Neural cell (in vitro differentiated cells): Measurements from ENCODE around the gene CALHM2.

Experiments used
- EP300 ChIP-seq: fragments of 450-650 bp; conservative IDR thresholded peaks from 2 replicates; pipeline ENCODE4 v1.6.1; 2014; ENCODE audit warnings: antibody characterized with exemption, mild to moderate bottlenecking, moderate library complexity; ENCODE audit not compliant: poor library complexity, severe bottlenecking
- EZH2 ChIP-seq: fragments of 200-600, 300-800 bp; shearing (Covaris generic), sonication (generic); IDR thresholded peaks from 2 replicates; pipeline ENCODE4 v1.6.1; 2014; ENCODE audit warnings: antibody characterized with exemption, low read length, borderline replicate concordance, mild to moderate bottlenecking; ENCODE audit not compliant: insufficient read depth, poor library complexity, severe bottlenecking
- MXI1 ChIP-seq: fragments of 450-650 bp; conservative IDR thresholded peaks from 2 replicates; pipeline ENCODE4 v1.6.1; 2014; ENCODE audit warnings: antibody characterized with exemption, mild to moderate bottlenecking; ENCODE audit not compliant: poor library complexity, severe bottlenecking
- POLR2AphosphoS5 ChIP-seq: IDR thresholded peaks from 2 replicates; pipeline ENCODE4 v1.6.1; 2012
- RAD21 ChIP-seq: fragments of 450-650 bp; conservative IDR thresholded peaks from 2 replicates; pipeline ENCODE4 v1.6.1; 2014; ENCODE audit warnings: antibody characterized with exemption, mild to moderate bottlenecking, moderate library complexity
- REST ChIP-seq: IDR thresholded peaks from 2 replicates; pipeline ENCODE4 v1.6.1; 2012; ENCODE audit warnings: borderline replicate concordance
- SMC3 ChIP-seq: fragments of 450-650 bp; conservative IDR thresholded peaks from 2 replicates; pipeline ENCODE4 v1.6.1; 2014; ENCODE audit warnings: antibody characterized with exemption, mild to moderate bottlenecking, moderate library complexity; ENCODE audit not compliant: poor library complexity
- TAF1 ChIP-seq: IDR thresholded peaks from 2 replicates; pipeline ENCODE4 v1.6.1; 2012; ENCODE audit warnings: low read depth
- TF ChIP-seq, protein P1 (sequence below): fragments of 450-650 bp; IDR thresholded peaks from 2 replicates; pipeline ENCODE4 v1.5.1; 2014; ENCODE audit warnings: antibody characterized with exemption, mild to moderate bottlenecking, moderate library complexity; ENCODE audit not compliant: poor library complexity, severe bottlenecking

- TF ChIP-seq POLR2AphosphoS5 (no peak), REST (no peak), RAD21 (no peak), TAF1 (no peak), MXI1 (no peak), EZH2 (no peak), EP300 (no peak), SMC3 (no peak)
- TF ChIP-seq, protein P1, sequence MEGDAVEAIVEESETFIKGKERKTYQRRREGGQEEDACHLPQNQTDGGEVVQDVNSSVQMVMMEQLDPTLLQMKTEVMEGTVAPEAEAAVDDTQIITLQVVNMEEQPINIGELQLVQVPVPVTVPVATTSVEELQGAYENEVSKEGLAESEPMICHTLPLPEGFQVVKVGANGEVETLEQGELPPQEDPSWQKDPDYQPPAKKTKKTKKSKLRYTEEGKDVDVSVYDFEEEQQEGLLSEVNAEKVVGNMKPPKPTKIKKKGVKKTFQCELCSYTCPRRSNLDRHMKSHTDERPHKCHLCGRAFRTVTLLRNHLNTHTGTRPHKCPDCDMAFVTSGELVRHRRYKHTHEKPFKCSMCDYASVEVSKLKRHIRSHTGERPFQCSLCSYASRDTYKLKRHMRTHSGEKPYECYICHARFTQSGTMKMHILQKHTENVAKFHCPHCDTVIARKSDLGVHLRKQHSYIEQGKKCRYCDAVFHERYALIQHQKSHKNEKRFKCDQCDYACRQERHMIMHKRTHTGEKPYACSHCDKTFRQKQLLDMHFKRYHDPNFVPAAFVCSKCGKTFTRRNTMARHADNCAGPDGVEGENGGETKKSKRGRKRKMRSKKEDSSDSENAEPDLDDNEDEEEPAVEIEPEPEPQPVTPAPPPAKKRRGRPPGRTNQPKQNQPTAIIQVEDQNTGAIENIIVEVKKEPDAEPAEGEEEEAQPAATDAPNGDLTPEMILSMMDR: no peak
These were observed 918 bp downstream of the CALHM2 start for GRCh38 chr10:103451091-103451813.
